GM19023 (cell line): ENCODE results near the gene TFAP2A.

Experiments
- ATAC-seq: cut with Tn5 transposase; IDR thresholded peaks from one replicate; pipeline ENCODE4 v1.9.1; 2021; ENCODE audit warnings: mild to moderate bottlenecking, moderate library complexity; ENCODE audit not compliant: unreplicated experiment

The TFAP2A gene

GRCh38 chr6:10413262-10413849 lies 1.5 kb downstream of the TFAP2A start:
- no peak for ATAC-seq

GRCh38 chr6:10412461-10413261 lies 2.2 kb downstream of the TFAP2A start:
- peak; percentile 41 for ATAC-seq

GRCh38 chr6:10411971-10412460 lies 2.9 kb downstream of the TFAP2A start:
- peak; percentile 35 for ATAC-seq

- ATAC-seq = peak; percentile 6
Measured at GRCh38 chr6:10411131-10411970, 3.5 kb downstream of the TFAP2A start.

GRCh38 chr6:10410207-10411050 lies 4.4 kb downstream of the TFAP2A start:
- no peak for ATAC-seq

- ATAC-seq = no peak
Measured at GRCh38 chr6:10409731-10410206, 5.1 kb downstream of the TFAP2A start.

GRCh38 chr6:10409233-10409721 lies 5.6 kb downstream of the TFAP2A start:
- no peak for ATAC-seq

GRCh38 chr6:10408457-10408856 lies 6.4 kb downstream of the TFAP2A start:
- ATAC-seq = no peak

GRCh38 chr6:10407674-10408054 lies 7.2 kb downstream of the TFAP2A start:
- no peak for ATAC-seq

- no peak for ATAC-seq
Measured at GRCh38 chr6:10407018-10407673, 7.7 kb downstream of the TFAP2A start.

GRCh38 chr6:10406556-10406955 lies 8.3 kb downstream of the TFAP2A start:
- no peak for ATAC-seq

GRCh38 chr6:10405513-10405900 lies 9.4 kb downstream of the TFAP2A start:
- no peak for ATAC-seq

GRCh38 chr6:10404799-10405512 lies 9.9 kb downstream of the TFAP2A start:
- ATAC-seq = no peak

GRCh38 chr6:10404107-10404798 lies 10.6 kb downstream of the TFAP2A start:
- peak; percentile 95 for ATAC-seq

GRCh38 chr6:10403385-10404106 lies 11.3 kb downstream of the TFAP2A start:
- ATAC-seq = peak; percentile 30

GRCh38 chr6:10402648-10403311 lies 12.1 kb downstream of the TFAP2A start:
- no peak for ATAC-seq

GRCh38 chr6:10401632-10402223 lies 13.1 kb downstream of the TFAP2A start:
- no peak for ATAC-seq
